ENCODE data around the gene CLCNKA.

DNA sequence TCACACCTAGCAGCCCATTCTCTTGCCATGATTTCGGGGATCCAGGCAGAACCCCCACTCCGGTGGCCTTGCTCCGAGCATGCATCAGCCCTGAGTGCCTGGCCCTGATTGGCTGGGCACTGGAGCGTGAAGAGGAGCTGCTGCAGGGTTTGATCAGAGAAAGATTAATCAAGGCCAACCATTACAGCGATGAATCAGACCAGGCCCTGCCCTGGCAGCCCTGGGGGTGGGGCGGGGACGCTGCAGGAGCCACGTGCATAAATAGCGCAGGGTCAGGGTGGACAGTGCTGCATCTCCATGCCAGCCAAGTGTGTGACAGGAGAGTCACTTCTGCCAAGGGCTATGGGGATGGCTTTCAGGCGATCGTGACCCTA lies 55.0 kb downstream of the CLCNKA start:
- TF ChIP-seq EZH2 (IDR thresholded peaks at IDR 0.05; ENCODE audit: borderline replicate concordance) (no peak), EZH2phosphoT487 (IDR thresholded peaks at IDR 0.05; ENCODE audit: low read depth, severe bottlenecking, unreplicated experiment) (no peak)
- TF ChIP-seq, protein P1, sequence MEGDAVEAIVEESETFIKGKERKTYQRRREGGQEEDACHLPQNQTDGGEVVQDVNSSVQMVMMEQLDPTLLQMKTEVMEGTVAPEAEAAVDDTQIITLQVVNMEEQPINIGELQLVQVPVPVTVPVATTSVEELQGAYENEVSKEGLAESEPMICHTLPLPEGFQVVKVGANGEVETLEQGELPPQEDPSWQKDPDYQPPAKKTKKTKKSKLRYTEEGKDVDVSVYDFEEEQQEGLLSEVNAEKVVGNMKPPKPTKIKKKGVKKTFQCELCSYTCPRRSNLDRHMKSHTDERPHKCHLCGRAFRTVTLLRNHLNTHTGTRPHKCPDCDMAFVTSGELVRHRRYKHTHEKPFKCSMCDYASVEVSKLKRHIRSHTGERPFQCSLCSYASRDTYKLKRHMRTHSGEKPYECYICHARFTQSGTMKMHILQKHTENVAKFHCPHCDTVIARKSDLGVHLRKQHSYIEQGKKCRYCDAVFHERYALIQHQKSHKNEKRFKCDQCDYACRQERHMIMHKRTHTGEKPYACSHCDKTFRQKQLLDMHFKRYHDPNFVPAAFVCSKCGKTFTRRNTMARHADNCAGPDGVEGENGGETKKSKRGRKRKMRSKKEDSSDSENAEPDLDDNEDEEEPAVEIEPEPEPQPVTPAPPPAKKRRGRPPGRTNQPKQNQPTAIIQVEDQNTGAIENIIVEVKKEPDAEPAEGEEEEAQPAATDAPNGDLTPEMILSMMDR (IDR thresholded peaks at IDR 0.05; ENCODE audit: poor library complexity) = no peak
